A549 (cell line): Measurements from ENCODE around the gene SNAP91. TPM values are rescaled to one million over a fixed set of nuclear protein-coding genes. Genes with fewer than 3 reads are reported as not detected.

Source experiments
- ATAC-seq, 2 experiments: fragments of 200-7000 bp in 1 of 2; fragments of >200 bp in 1 of 2; cut with Nextera tagmentation in 1 of 2; cut with Tn5 transposase in 1 of 2; 3 replicates each; pipeline versions ENCODE4 v1.8.0 to v1.9.1; 2018 to 2020; ENCODE audit warnings: mild to moderate bottlenecking in 1 of 2, moderate library complexity in 1 of 2
- CTCF ChIA-PET: fragments of 300-600 bp; sonication (Branson Sonifier 250); formaldehyde crosslinking; extraction: SDS; loops from one replicate; lab custom pipeline; 2021; ENCODE audit warnings: antibody characterized with exemption, inconsistent platforms; lab: Yijun Ruan, JAX
- POLR2A ChIA-PET: fragments of 350-600 bp; formaldehyde crosslinking; extraction: SDS; loops from one replicate; lab custom pipeline; 2021; ENCODE audit warnings: antibody characterized with exemption, inconsistent platforms; lab: Yijun Ruan, JAX
- DNase-seq, 2 experiments: peaks; one replicate each; pipeline versions ENCODE4 v3.0.0 to v3.0.0-alpha.2; 2011 to 2016; ENCODE audit warnings: low read depth in 1 of 2, low spot score in 1 of 2
- FAIRE-seq: peaks from 2 replicates; lab custom pipeline; 2011; peaks lifted over from hg19 to GRCh38; lab: Jason Lieb, UNC
- H3K27ac ChIP-seq, 2 experiments: fragments of >200 bp; sonication (Bioruptor Twin); formaldehyde crosslinking; 3 replicates each; pipeline ENCODE4 v1.5.1; 2016 to 2017
- H3K4me1 ChIP-seq: fragments of >200 bp; sonication (Bioruptor Twin); formaldehyde crosslinking; 3 replicates; pipeline ENCODE4 v1.6.1; 2016
- H3K4me2 ChIP-seq: fragments of >200 bp; sonication (Bioruptor Twin); formaldehyde crosslinking; 3 replicates; pipeline ENCODE4 v1.6.1; 2016
- H3K4me3 ChIP-seq: fragments of >200 bp; sonication (Bioruptor Twin); formaldehyde crosslinking; 3 replicates; pipeline ENCODE4 v1.5.1; 2016
- H3K9me3 ChIP-seq: fragments of >200 bp; sonication (Bioruptor Twin); formaldehyde crosslinking; 3 replicates; pipeline ENCODE4 v1.6.1; 2016
- BHLHE40 ChIP-seq: IDR thresholded peaks from 2 replicates; pipeline ENCODE4 v1.6.1; 2012; ENCODE audit warnings: low read depth, low read length, inconsistent platforms
- CBX2 ChIP-seq: fragments of 200-600 bp; sonication (generic); IDR thresholded peaks from 2 replicates; pipeline ENCODE4 v1.6.1; 2016; ENCODE audit warnings: low read depth, mild to moderate bottlenecking, borderline replicate concordance
- CHD4 ChIP-seq: fragments of 200-600 bp; sonication (generic); IDR thresholded peaks from 2 replicates; pipeline ENCODE4 v1.6.1; 2016; ENCODE audit warnings: antibody characterized with exemption, mild to moderate bottlenecking, borderline replicate concordance
- EHF ChIP-seq: fragments of 250-450 bp; sonication (Bioruptor Pico); IDR thresholded peaks from 2 replicates; pipeline ENCODE4 v1.5.0; 2020; ENCODE audit warnings: mild to moderate bottlenecking
- ESRRA ChIP-seq: fragments of 150-350 bp; IDR thresholded peaks from 2 replicates; pipeline ENCODE4 v1.6.1; 2014; ENCODE audit warnings: mild to moderate bottlenecking, low read length, borderline replicate concordance
- FOSB ChIP-seq: fragments of 250-450 bp; sonication (Bioruptor Pico); IDR thresholded peaks from 2 replicates; pipeline ENCODE4 v1.5.0; 2020; ENCODE audit warnings: mild to moderate bottlenecking, moderate library complexity
- FOSL2 ChIP-seq, 2 experiments: fragments of 450-650 bp in 1 of 2; fragments of >200 bp in 1 of 2; sonication (Bioruptor Twin) in 1 of 2; formaldehyde crosslinking; IDR thresholded peaks; 2 replicates each; pipeline versions ENCODE4 v1.5.0 to v1.6.1; 2016 to 2020; ENCODE audit warnings: mild to moderate bottlenecking in 1 of 2, moderate library complexity in 1 of 2
- HDAC2 ChIP-seq: fragments of 200-600 bp; sonication (generic); IDR thresholded peaks from 2 replicates; pipeline ENCODE4 v1.6.1; 2016
- JUNB ChIP-seq: fragments of >200 bp; sonication (Bioruptor Twin); formaldehyde crosslinking; IDR thresholded peaks from 2 replicates; pipeline ENCODE4 v1.6.1; 2016
- MAFK ChIP-seq: fragments of 450-650 bp; IDR thresholded peaks from 2 replicates; pipeline ENCODE4 v1.6.1; 2014; ENCODE audit not compliant: partially characterized antibody
- MAZ ChIP-seq: fragments of 150-350 bp; IDR thresholded peaks from 2 replicates; pipeline ENCODE4 v1.6.1; 2014; ENCODE audit warnings: antibody characterized with exemption, low read depth, low read length, borderline replicate concordance
- NPAS2 ChIP-seq: fragments of 250-450 bp; sonication (Bioruptor Pico); IDR thresholded peaks from 2 replicates; pipeline ENCODE4 v1.8.0; 2022; ENCODE audit warnings: mild to moderate bottlenecking, moderate library complexity, borderline replicate concordance
- POLR2A ChIP-seq: IDR thresholded peaks from 2 replicates; pipeline ENCODE4 v1.6.1; 2012; ENCODE audit warnings: mild to moderate bottlenecking, low read length
- RAD21 ChIP-seq, 2 experiments: fragments of >200 bp in 1 of 2; sonication (Bioruptor Twin) in 1 of 2; formaldehyde crosslinking in 1 of 2; IDR thresholded peaks in 1 of 2; conservative IDR thresholded peaks in 1 of 2; 2 replicates in 1 of 2; 3 replicates in 1 of 2; pipeline ENCODE4 v1.6.1; 2012 to 2018; ENCODE audit warnings: inconsistent platforms in 1 of 2
- RCOR1 ChIP-seq: fragments of 150-350 bp; IDR thresholded peaks from 2 replicates; pipeline ENCODE4 v1.6.1; 2014; ENCODE audit warnings: antibody characterized with exemption, low read length, low read depth
- SMC3 ChIP-seq: fragments of >200 bp; sonication (Bioruptor Twin); formaldehyde crosslinking; IDR thresholded peaks from 3 replicates; pipeline ENCODE4 v1.6.1; 2018; ENCODE audit warnings: inconsistent platforms
- ZSCAN20 ChIP-seq: fragments of 250-450 bp; sonication (Bioruptor Pico); IDR thresholded peaks from 2 replicates; pipeline ENCODE4 v1.8.0; 2022; ENCODE audit warnings: mild to moderate bottlenecking, moderate library complexity
- WGBS: methylation state at CpG from one replicate; pipeline ENCODE4 v1.1.6; 2017; ENCODE audit errors: missing lambda C conversion rate; 5-methylcytosine and 5-hydroxymethylcytosine counted together
- polyA plus RNA-seq, 4 experiments: library from polyadenylated mRNA; depleted of rRNA in 3 of 4; stranded (reverse); fragments of >200 nt; fragmentation: RNase III in 1 of 4; extraction: RNeasy Plus Mini Kit Qiagen cat#74134 plus additional on column Dnase treatment in 1 of 4; gene quantifications; 2 replicates in 3 of 4; 3 replicates in 1 of 4; pipeline ENCODE4 v1.2.3, GENCODE V29; 2011 to 2017
- TF ChIP-seq, protein P1 (sequence below): fragments of >200 bp; sonication (Bioruptor Twin); formaldehyde crosslinking; IDR thresholded peaks from 3 replicates; pipeline ENCODE4 v1.5.1; 2016
- TF ChIP-seq, protein P2 (sequence below): fragments of 250-450 bp; sonication (Bioruptor Pico); IDR thresholded peaks from 2 replicates; pipeline ENCODE4 v1.5.0; 2020; ENCODE audit warnings: low read depth, mild to moderate bottlenecking, moderate library complexity
- TF ChIP-seq, protein P3 (sequence below): fragments of 250-450 bp; sonication (Bioruptor Pico); IDR thresholded peaks from 2 replicates; pipeline ENCODE4 v1.5.0; 2021; ENCODE audit warnings: mild to moderate bottlenecking, moderate library complexity, borderline replicate concordance
- TF ChIP-seq, protein P4 (sequence below): IDR thresholded peaks from 2 replicates; pipeline ENCODE4 v1.6.1; 2012
- TF ChIP-seq, protein P5 (sequence below): fragments of >200 bp; sonication (Bioruptor Twin); formaldehyde crosslinking; IDR thresholded peaks from 3 replicates; pipeline ENCODE4 v1.6.1; 2016
- TF ChIP-seq, protein P6 (sequence below): fragments of 150-350 bp; IDR thresholded peaks from 2 replicates; pipeline ENCODE4 v1.6.1; 2014; ENCODE audit warnings: low read depth, mild to moderate bottlenecking, low read length
- TF ChIP-seq, protein P7 (sequence below): IDR thresholded peaks from 2 replicates; pipeline ENCODE4 v1.6.1; 2012

SNAP91 gene
- polyA plus RNA-seq, 2 of the 4 experiments (the other 2 are of a cell fraction), result 0.13 to 0.39 TPM

DNA sequence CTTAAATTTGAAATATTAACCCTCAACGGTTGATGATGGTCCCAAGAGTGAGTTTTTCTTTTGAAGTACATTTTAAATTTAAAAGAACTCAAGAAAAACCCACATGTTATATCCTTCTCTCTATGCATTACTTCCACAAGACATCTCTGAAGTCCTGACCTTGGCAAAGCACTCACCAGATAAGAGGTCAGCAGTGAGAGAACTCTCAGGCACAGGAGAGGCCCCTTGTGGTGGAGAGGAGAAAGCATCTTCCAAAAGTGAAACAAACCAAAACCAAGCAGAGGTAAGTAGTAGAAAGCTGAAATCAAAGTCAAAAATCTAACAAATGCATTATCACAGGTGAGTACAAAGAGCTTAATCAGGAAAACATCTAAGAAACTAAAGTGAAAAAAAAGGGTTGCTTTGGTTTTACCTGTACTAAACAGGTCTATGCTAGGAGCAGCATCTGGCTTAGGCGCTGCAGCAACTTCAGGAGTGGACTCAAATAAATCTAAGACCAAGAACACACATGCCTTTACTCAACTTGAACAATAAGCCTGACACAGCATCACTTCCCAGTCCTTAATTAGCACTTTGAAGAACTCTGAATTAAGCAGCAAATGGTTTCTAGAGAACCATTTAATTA, 116.0 kb downstream of the SNAP91 start:
- 55% methylated on average over 2 of the region's 2 CpGs for WGBS
- ChIA-PET CTCF (no interaction called here), POLR2A (no interaction called here)
- Histone ChIP-seq H3K4me3 (no peak overlapping the region), H3K27ac (no peak overlapping the region), H3K4me2 (peak overlapping the region; percentile 46; the same call in 2 of the 3 replicates), H3K4me1 (no peaks in the 10 kb centered on the region), H3K9me3 (no peaks in the 10 kb centered on the region)
- DNase-seq (peak; percentile 13 to 52), FAIRE-seq (no peak), ATAC-seq (peak; percentile 84 to 93)
- TF ChIP-seq HDAC2 (no peak), ZSCAN20 (no peak), MAZ (no peak), POLR2A (no peak), JUNB (no peak), SMC3 (0 out of 3 replicates have a peak, but pooled peaks have one; percentile 14), EHF (CRISPR knock-in tag) (no peak), FOSB (CRISPR knock-in tag) (no peak), RAD21 (conservative IDR thresholded peaks at IDR 0.05 in 1 of 2, IDR thresholded peaks at IDR 0.05 in 1 of 2) (peak in 1 of 2 experiments; percentile 37; a peak in 2 of 5 replicates), ESRRA (peak; percentile 86)
- TF ChIP-seq, protein P1, sequence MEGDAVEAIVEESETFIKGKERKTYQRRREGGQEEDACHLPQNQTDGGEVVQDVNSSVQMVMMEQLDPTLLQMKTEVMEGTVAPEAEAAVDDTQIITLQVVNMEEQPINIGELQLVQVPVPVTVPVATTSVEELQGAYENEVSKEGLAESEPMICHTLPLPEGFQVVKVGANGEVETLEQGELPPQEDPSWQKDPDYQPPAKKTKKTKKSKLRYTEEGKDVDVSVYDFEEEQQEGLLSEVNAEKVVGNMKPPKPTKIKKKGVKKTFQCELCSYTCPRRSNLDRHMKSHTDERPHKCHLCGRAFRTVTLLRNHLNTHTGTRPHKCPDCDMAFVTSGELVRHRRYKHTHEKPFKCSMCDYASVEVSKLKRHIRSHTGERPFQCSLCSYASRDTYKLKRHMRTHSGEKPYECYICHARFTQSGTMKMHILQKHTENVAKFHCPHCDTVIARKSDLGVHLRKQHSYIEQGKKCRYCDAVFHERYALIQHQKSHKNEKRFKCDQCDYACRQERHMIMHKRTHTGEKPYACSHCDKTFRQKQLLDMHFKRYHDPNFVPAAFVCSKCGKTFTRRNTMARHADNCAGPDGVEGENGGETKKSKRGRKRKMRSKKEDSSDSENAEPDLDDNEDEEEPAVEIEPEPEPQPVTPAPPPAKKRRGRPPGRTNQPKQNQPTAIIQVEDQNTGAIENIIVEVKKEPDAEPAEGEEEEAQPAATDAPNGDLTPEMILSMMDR, result peak; percentile 41
- TF ChIP-seq, protein P2, sequence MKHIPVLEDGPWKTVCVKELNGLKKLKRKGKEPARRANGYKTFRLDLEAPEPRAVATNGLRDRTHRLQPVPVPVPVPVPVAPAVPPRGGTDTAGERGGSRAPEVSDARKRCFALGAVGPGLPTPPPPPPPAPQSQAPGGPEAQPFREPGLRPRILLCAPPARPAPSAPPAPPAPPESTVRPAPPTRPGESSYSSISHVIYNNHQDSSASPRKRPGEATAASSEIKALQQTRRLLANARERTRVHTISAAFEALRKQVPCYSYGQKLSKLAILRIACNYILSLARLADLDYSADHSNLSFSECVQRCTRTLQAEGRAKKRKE, result no peak
- TF ChIP-seq, protein P3, sequence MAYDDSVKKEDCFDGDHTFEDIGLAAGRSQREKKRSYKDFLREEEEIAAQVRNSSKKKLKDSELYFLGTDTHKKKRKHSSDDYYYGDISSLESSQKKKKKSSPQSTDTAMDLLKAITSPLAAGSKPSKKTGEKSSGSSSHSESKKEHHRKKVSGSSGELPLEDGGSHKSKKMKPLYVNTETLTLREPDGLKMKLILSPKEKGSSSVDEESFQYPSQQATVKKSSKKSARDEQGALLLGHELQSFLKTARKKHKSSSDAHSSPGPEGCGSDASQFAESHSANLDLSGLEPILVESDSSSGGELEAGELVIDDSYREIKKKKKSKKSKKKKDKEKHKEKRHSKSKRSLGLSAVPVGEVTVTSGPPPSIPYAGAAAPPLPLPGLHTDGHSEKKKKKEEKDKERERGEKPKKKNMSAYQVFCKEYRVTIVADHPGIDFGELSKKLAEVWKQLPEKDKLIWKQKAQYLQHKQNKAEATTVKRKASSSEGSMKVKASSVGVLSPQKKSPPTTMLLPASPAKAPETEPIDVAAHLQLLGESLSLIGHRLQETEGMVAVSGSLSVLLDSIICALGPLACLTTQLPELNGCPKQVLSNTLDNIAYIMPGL (CRISPR knock-in tag), result no peak
- TF ChIP-seq, protein P4, sequence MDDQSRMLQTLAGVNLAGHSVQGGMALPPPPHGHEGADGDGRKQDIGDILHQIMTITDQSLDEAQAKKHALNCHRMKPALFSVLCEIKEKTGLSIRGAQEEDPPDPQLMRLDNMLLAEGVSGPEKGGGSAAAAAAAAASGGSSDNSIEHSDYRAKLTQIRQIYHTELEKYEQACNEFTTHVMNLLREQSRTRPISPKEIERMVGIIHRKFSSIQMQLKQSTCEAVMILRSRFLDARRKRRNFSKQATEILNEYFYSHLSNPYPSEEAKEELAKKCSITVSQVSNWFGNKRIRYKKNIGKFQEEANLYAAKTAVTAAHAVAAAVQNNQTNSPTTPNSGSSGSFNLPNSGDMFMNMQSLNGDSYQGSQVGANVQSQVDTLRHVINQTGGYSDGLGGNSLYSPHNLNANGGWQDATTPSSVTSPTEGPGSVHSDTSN, result no peak
- TF ChIP-seq, protein P5, sequence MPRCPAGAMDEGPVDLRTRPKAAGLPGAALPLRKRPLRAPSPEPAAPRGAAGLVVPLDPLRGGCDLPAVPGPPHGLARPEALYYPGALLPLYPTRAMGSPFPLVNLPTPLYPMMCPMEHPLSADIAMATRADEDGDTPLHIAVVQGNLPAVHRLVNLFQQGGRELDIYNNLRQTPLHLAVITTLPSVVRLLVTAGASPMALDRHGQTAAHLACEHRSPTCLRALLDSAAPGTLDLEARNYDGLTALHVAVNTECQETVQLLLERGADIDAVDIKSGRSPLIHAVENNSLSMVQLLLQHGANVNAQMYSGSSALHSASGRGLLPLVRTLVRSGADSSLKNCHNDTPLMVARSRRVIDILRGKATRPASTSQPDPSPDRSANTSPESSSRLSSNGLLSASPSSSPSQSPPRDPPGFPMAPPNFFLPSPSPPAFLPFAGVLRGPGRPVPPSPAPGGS, result no peak

DNA sequence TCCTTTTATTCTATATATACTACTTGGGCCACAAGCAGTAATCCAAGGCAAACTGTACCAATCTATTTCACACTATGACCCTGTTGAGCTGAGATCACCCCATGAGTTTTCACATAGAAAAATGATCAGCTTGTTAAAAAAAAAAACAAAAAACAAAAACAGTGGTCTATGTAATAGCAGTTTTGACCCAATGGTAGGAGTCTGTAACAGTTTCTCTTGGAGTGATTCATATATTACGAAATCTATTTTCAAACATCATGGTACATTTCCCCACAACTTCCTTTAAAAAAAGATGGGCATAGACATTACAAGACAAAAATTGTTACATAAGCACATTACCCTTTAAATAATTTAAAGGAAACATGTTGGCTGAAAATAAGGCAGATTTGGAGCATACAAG, 118.5 kb downstream of the SNAP91 start:
- Histone ChIP-seq H3K9me3 (no peaks in the 10 kb centered on the region), H3K4me3 (no peak overlapping the region), H3K27ac (no peak overlapping the region), H3K4me2 (no peak overlapping the region), H3K4me1 (no peaks in the 10 kb centered on the region)
- ATAC-seq (no peak), FAIRE-seq (no peak), DNase-seq (no peak)
- CTCF ChIA-PET, result no interaction called here
- TF ChIP-seq, protein P6, sequence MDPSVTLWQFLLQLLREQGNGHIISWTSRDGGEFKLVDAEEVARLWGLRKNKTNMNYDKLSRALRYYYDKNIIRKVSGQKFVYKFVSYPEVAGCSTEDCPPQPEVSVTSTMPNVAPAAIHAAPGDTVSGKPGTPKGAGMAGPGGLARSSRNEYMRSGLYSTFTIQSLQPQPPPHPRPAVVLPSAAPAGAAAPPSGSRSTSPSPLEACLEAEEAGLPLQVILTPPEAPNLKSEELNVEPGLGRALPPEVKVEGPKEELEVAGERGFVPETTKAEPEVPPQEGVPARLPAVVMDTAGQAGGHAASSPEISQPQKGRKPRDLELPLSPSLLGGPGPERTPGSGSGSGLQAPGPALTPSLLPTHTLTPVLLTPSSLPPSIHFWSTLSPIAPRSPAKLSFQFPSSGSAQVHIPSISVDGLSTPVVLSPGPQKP, result no peak
- TF ChIP-seq NPAS2 (CRISPR knock-in tag), result no peak
- no peak for TF ChIP-seq FOSL2 (IDR thresholded peaks at IDR 0.05)
- no peak for TF ChIP-seq FOSL2 (CRISPR knock-in tag; IDR thresholded peaks at IDR 0.05)
- TF ChIP-seq, protein P7, sequence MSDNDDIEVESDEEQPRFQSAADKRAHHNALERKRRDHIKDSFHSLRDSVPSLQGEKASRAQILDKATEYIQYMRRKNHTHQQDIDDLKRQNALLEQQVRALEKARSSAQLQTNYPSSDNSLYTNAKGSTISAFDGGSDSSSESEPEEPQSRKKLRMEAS, result no peak
- no peak for TF ChIP-seq RCOR1
- TF ChIP-seq MAFK, result no peak
- no peak for TF ChIP-seq CHD4
- TF ChIP-seq CBX2, result no peak
- no peak for TF ChIP-seq BHLHE40
- 71% methylated on average over 1 of the region's 1 CpG for WGBS
- POLR2A ChIA-PET, result no interaction called here
